Skeletal muscle satellite cell (primary cell): ENCODE measurements around the gene CTDP1.
"Not testable (repeated sequence)": the region's sequence is repeated elsewhere in the genome, so short reads cannot be mapped to it uniquely, and the experiment has no call there.

ENCODE experiments used
- H3K27me3 ChIP-seq: 2 replicates; pipeline ENCODE4 v1.7.0; 2013; ENCODE audit warnings: low read length; ENCODE audit not compliant: control insufficient read depth, insufficient read depth
- H3K36me3 ChIP-seq: 2 replicates; pipeline ENCODE4 v1.7.0; 2013; ENCODE audit warnings: mild to moderate bottlenecking, control low read depth, low read length; ENCODE audit not compliant: insufficient read depth
- H3K4me1 ChIP-seq: 2 replicates; pipeline ENCODE4 v1.7.0; 2013; ENCODE audit warnings: low read length; ENCODE audit not compliant: control insufficient read depth, insufficient read depth
- H3K4me2 ChIP-seq: 2 replicates; pipeline ENCODE4 v1.7.0; 2013; ENCODE audit warnings: mild to moderate bottlenecking, low read length
- H3K4me3 ChIP-seq: 2 replicates; pipeline ENCODE4 v1.7.0; 2013; ENCODE audit warnings: low read length
- H3K9ac ChIP-seq: 2 replicates; pipeline ENCODE4 v1.7.0; 2013; ENCODE audit warnings: mild to moderate bottlenecking, low read depth, low read length, moderate library complexity
- H3K9me3 ChIP-seq: replicated peaks from 2 replicates; pipeline ENCODE4 v1.7.0; 2013; ENCODE audit warnings: mild to moderate bottlenecking, control low read depth, low read length

Gene CTDP1

DNA sequence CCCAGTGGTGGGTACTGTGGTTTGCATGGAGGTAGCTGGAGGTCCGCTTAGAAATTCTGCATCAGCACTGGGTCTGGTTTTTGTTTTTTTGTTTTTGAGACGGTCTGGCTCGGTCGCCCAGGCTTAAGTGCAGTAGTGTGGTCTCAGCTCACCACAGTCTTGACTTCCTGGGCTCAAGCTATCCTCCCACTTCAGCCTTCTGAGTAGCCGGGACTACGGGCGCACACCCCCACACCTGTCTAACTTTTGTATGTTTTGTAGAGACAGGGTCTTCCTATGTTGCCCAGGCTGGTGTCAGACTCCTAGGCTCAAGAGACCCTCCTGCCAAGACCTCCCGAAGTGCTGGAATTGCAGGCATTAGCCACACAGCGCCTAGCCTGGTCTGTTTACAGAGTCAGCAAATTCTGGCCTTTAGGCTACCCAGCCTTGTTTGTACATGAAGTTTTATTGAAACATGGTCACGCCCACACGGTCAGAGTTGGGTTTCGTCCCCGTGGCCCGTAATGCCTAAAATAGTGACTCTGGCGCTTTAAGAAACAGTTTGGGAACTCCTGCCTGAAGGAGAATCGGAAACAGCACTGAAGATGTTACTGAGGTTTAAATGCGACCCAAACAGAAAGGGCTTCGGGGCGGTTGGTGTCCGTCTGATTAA is 32.7 kb downstream of the CTDP1 start:
- Histone ChIP-seq H3K36me3 (peaks cover 49% of the 10 kb centered on the region), H3K9ac (no peak overlapping the region), H3K9me3 (no peaks in the 10 kb centered on the region), H3K4me1 (no peaks in the 10 kb centered on the region), H3K27me3 (no peaks in the 10 kb centered on the region), H3K4me3 (no peak overlapping the region), H3K4me2 (no peak overlapping the region)

GRCh38 chr18:79713341-79713740 is 33.7 kb downstream of the CTDP1 start:
- Histone ChIP-seq H3K9ac (no peak overlapping the region), H3K27me3 (no peaks in the 10 kb centered on the region), H3K36me3 (peaks cover 51% of the 10 kb centered on the region), H3K4me1 (no peaks in the 10 kb centered on the region), H3K4me3 (no peak overlapping the region), H3K9me3 (no peaks in the 10 kb centered on the region), H3K4me2 (no peak overlapping the region)

DNA sequence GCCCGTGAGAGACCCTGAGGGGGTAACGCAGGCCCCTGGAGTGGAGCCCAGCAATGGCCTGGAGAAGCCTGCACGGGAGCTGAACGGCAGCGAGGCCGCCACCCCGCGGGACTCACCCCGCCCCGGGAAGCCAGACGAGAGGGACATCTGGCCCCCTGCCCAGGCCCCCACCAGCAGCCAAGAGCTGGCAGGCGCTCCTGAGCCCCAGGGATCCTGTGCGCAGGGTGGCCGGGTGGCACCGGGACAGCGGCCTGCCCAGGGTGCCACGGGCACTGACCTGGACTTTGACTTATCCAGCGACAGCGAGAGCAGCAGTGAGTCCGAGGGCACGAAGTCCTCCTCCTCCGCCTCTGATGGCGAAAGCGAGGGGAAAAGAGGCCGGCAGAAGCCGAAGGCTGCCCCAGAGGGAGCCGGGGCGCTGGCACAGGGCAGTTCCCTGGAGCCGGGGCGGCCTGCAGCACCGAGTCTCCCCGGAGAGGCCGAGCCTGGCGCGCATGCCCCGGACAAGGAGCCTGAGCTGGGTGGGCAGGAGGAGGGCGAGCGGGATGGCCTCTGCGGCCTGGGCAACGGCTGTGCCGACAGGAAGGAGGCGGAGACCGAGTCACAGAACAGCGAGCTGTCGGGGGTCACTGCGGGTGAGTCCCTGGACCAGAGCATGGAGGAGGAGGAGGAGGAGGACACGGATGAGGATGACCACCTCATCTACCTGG is 35.1 kb downstream of the CTDP1 start:
- Histone ChIP-seq H3K9ac (no peak overlapping the region), H3K4me2 (no peak overlapping the region), H3K27me3 (no peaks in the 10 kb centered on the region), H3K4me1 (no peaks in the 10 kb centered on the region), H3K36me3 (peaks cover 60% of the 10 kb centered on the region), H3K9me3 (no peaks in the 10 kb centered on the region), H3K4me3 (no peak overlapping the region)

GRCh38 chr18:79715280-79715679 is 35.7 kb downstream of the CTDP1 start:
- H3K4me3 ChIP-seq = no peak overlapping the region
- no peak overlapping the region for H3K9ac ChIP-seq
- no peak overlapping the region for H3K4me2 ChIP-seq
- peaks cover 62% of the 10 kb centered on the region for H3K36me3 ChIP-seq
- no peaks in the 10 kb centered on the region for H3K9me3 ChIP-seq
- H3K4me1 ChIP-seq = no peaks in the 10 kb centered on the region
- no peaks in the 10 kb centered on the region for H3K27me3 ChIP-seq

DNA sequence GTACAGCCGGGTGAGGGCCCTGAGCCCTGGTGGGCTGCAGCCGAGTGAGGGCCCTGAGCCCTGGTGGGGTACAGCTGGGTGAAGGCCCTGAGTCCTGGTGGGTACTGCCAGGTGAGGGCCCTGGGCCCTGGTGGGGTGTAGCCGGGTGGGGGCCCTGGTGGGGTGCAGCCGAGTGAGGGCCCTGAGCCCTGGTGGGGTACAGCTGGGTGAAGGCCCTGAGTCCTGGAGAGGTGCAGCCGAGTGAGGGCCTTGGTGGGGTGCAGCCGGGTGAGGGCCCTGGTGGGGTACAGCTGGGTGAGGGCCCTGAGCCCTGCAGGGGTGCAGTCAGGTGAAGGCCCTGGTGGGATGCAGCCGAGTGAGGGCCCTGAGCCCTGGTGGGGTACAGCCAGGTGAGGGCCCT is 37.5 kb downstream of the CTDP1 start:
- H3K27me3 ChIP-seq = no peaks in the 10 kb centered on the region
- peaks cover 63% of the 10 kb centered on the region for H3K36me3 ChIP-seq
- H3K4me2 ChIP-seq = no peak overlapping the region
- no peaks in the 10 kb centered on the region for H3K4me1 ChIP-seq
- no peak overlapping the region for H3K4me3 ChIP-seq
- no peak overlapping the region for H3K9ac ChIP-seq
- no peaks in the 10 kb centered on the region for H3K9me3 ChIP-seq

GRCh38 chr18:79717555-79718074 is 38.0 kb downstream of the CTDP1 start:
- Histone ChIP-seq H3K4me3 (no peak overlapping the region), H3K4me1 (no peaks in the 10 kb centered on the region), H3K27me3 (no peaks in the 10 kb centered on the region), H3K36me3 (peaks cover 67% of the 10 kb centered on the region), H3K9ac (no peak overlapping the region), H3K4me2 (no peak overlapping the region), H3K9me3 (no peaks in the 10 kb centered on the region)

DNA sequence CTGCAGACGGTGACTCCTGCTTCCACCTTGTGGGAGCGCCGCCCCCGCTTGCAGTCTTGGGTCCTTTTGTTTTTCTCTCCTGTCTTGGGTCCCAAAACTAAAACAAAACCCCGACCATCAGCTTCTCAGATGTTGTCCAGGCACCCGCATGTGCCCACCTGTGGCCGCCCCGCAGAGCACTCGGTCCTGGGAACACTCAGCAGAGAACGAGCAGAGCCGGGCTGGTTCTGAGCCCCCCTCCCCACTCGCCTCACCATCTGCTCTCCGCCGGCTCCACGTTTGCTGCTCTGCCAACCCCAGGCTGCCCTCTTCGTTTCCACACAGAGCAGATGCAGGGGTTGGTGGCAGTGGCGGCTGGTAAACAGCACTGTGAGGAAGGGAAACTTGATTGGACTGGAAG is 38.5 kb downstream of the CTDP1 start:
- peaks cover 63% of the 10 kb centered on the region for H3K36me3 ChIP-seq
- H3K27me3 ChIP-seq = no peaks in the 10 kb centered on the region
- H3K4me2 ChIP-seq = no peak overlapping the region
- no peaks in the 10 kb centered on the region for H3K4me1 ChIP-seq
- H3K9me3 ChIP-seq = no peaks in the 10 kb centered on the region
- H3K9ac ChIP-seq = no peak overlapping the region
- no peak overlapping the region for H3K4me3 ChIP-seq

DNA sequence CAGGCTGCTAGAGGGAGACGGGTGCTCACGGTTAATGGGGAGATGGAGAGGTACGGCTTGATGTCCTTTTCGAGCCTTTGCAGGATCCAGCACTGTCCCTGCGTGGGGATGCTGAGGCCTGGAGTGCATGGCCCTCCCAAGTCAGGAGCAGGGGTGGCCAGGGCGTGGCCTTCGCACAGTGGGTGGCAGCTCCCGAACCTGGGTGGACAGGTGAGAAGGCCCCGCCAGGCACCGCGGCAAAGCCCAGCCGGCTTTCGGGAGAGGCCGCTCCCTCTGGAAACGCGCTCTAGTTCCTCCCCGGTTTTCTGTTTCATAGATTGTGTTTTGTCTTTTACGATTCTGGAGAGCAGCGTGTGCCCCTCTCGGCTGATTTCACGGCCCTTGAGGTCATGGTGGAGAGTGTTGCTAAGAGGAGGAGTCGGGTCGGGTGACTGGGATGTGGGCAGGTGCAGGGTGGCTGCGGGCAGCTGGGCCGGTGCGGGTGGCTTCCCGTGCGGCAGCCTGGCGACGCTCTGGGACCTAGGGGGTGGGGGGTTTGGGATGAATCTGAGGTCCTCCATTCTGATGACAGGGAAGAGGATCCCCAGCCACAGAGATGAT is 39.4 kb downstream of the CTDP1 start:
- Histone ChIP-seq H3K4me1 (no peaks in the 10 kb centered on the region), H3K4me2 (no peak overlapping the region), H3K27me3 (no peaks in the 10 kb centered on the region), H3K36me3 (peaks cover 63% of the 10 kb centered on the region), H3K9me3 (no peaks in the 10 kb centered on the region), H3K9ac (no peak overlapping the region), H3K4me3 (no peak overlapping the region)

DNA sequence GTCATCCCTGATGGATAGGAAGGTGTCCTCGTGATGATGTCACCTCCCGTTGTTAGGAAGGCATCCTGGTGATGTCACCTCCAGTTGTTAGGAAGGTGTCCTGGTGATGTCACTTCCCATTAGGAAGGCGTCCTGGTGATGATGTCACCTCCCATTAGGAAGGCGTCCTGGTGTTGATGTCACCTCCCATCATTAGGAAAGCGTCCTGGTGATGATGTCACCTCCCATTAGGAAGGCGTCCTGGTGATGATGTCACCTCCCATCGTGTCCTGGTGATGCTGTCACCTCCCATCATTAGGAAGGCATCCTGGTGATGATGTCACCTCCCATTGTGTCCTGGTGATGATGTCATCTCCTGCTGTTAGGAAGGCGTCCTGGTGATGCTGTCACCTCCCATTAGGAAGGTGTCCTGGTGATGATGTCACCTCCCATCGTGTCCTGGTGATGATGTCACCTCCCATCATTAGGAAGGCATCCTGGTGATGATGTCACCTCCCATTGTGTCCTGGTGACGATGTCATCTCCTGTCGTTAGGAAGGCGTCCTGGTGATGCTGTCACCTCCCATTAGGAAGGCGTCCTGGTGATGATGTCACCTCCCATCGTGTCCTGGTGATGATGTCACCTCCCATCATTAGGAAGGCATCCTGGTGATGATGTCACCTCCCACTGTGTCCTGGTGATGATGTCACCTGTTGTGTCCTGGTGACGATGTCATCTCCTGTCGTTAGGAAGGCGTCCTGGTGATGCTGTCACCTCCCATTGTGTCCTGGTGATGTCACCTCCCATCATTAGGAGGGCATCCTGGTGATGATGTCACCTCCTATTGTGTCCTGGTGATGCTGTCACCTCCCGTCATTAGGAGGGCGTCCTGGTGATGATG is 40.1 kb downstream of the CTDP1 start:
- not testable (repeated sequence) for H3K9me3 ChIP-seq, H3K4me3 ChIP-seq, H3K9ac ChIP-seq, H3K4me2 ChIP-seq, H3K4me1 ChIP-seq, H3K27me3 ChIP-seq
- H3K36me3 ChIP-seq = peaks cover 65% of the 10 kb centered on the region

GRCh38 chr18:79720359-79720733 is 40.7 kb downstream of the CTDP1 start:
- H3K4me2 ChIP-seq = no peak overlapping the region
- no peaks in the 10 kb centered on the region for H3K9me3 ChIP-seq
- H3K27me3 ChIP-seq = no peaks in the 10 kb centered on the region
- no peak overlapping the region for H3K9ac ChIP-seq
- H3K4me1 ChIP-seq = no peaks in the 10 kb centered on the region
- peaks cover 67% of the 10 kb centered on the region for H3K36me3 ChIP-seq
- H3K4me3 ChIP-seq = no peak overlapping the region

GRCh38 chr18:79723036-79723435 is 43.4 kb downstream of the CTDP1 start:
- Histone ChIP-seq H3K27me3 (no peaks in the 10 kb centered on the region), H3K9me3 (no peaks in the 10 kb centered on the region)

More at GRCh38 chr18:79723036-79723435, 43.4 kb downstream of the CTDP1 start:
- Histone ChIP-seq H3K9ac (no peak overlapping the region), H3K4me3 (no peak overlapping the region), H3K4me2 (no peak overlapping the region), H3K36me3 (peaks cover 71% of the 10 kb centered on the region), H3K4me1 (no peaks in the 10 kb centered on the region)
